SW480 (cell line): ENCODE data around the gene NBEA.

ENCODE experiments used
- DNase-seq: peaks from one replicate; pipeline ENCODE4 v3.0.0-alpha.2; 2016; ENCODE audit warnings: low spot score

The NBEA gene

GRCh38 chr13:35711909-35712308, 769.8 kb downstream of the NBEA start:
- DNase-seq: no peak

- no peak for DNase-seq
Measured at GRCh38 chr13:35712907-35713761, 771.1 kb downstream of the NBEA start.

- no peak for DNase-seq
Measured at GRCh38 chr13:35714121-35714520, 772.1 kb downstream of the NBEA start.

GRCh38 chr13:35714588-35715377, 772.7 kb downstream of the NBEA start:
- no peak for DNase-seq

- DNase-seq: no peak
Measured at GRCh38 chr13:35716186-35716585, 774.1 kb downstream of the NBEA start.

GRCh38 chr13:35716729-35717128, 774.7 kb downstream of the NBEA start:
- DNase-seq: no peak

GRCh38 chr13:35718084-35718483, 776.0 kb downstream of the NBEA start:
- DNase-seq: no peak

GRCh38 chr13:35720290-35720689, 778.2 kb downstream of the NBEA start:
- no peak for DNase-seq

GRCh38 chr13:35720690-35721554, 778.9 kb downstream of the NBEA start:
- DNase-seq: peak; percentile 38
